GM12878 (cell line): Measurements from ENCODE around the gene DOCK9. TPM values are rescaled to one million over a fixed set of nuclear protein-coding genes. Genes with fewer than 3 reads are reported as not detected.

Experiments
- EED ChIP-seq: sonication (generic); IDR thresholded peaks from 2 replicates; pipeline ENCODE4 v1.6.1; 2016; ENCODE audit warnings: antibody characterized with exemption, low read depth
- FOS ChIP-seq: IDR thresholded peaks from 3 replicates; pipeline ENCODE4 v1.6.1; 2011; ENCODE audit warnings: borderline replicate concordance; ENCODE audit not compliant: insufficient read length; ENCODE audit errors: extremely low read depth
- GATAD2B ChIP-seq: fragments of 450-650 bp; conservative IDR thresholded peaks from 2 replicates; pipeline ENCODE4 v1.6.1; 2017; ENCODE audit warnings: low read depth, mild to moderate bottlenecking, moderate library complexity
- NFIC ChIP-seq: IDR thresholded peaks from 2 replicates; pipeline ENCODE4 v1.6.1; 2012; ENCODE audit warnings: low read depth, mild to moderate bottlenecking, inconsistent platforms, low read length, moderate library complexity
- NR2C1 ChIP-seq: fragments of 450-650 bp; IDR thresholded peaks from 2 replicates; pipeline ENCODE4 v1.6.1; 2017; ENCODE audit warnings: antibody characterized with exemption, mild to moderate bottlenecking, moderate library complexity
- RCOR1 ChIP-seq: conservative IDR thresholded peaks from 2 replicates; pipeline ENCODE4 v1.6.1; 2012; ENCODE audit warnings: low read depth, low read length, improper control_type of control experiment
- ZBED1 ChIP-seq: IDR thresholded peaks from 2 replicates; pipeline ENCODE4 v1.6.1; 2016; ENCODE audit warnings: borderline replicate concordance
- polyA plus RNA-seq, 11 experiments: library from polyadenylated mRNA; depleted of rRNA in 4 of 11; unstranded in 6 of 11; stranded (reverse) in 5 of 11; fragments of >200 nt; fragmentation: Nextera tagmentation in 4 of 11; fragmentation: Illumina TruSeq in 1 of 11; extraction: Ambion mirVana in 4 of 11; extraction: Trizol in 1 of 11; gene quantifications; 1 replicate in 1 of 11; 2 replicates in 10 of 11; pipeline versions ENCODE4 v1.2.1 to v1.2.3, GENCODE V29; 2011 to 2016; ENCODE audit warnings: inconsistent platforms in 2 of 11, missing spikeins in 2 of 11, low read depth in 1 of 11
- total RNA-seq, 4 experiments: library from RNA; depleted of rRNA in 3 of 4; stranded (reverse); fragments of >200 nt in 3 of 4; fragmentation: Illumina TruSeq in 1 of 4; extraction: Trizol in 1 of 4; gene quantifications; 2 replicates each; pipeline versions ENCODE4 v1.2.1 to v1.2.3, GENCODE V29; 2013 to 2021
- TF ChIP-seq, protein P1 (sequence below): fragments of 150-350 bp; IDR thresholded peaks from 2 replicates; pipeline ENCODE4 v1.6.1; 2016; ENCODE audit warnings: low read depth, low read length
- TF ChIP-seq, protein P2 (sequence below): IDR thresholded peaks from 2 replicates; pipeline ENCODE4 v1.6.1; 2012; ENCODE audit warnings: low read depth, low read length, improper control_type of control experiment

DOCK9 gene
- total and polyA plus RNA-seq, 10 of the 15 experiments (the other 5 are each of a cell fraction or from before 2014, with no cell fraction given) = 0.09 to 2.9 (median 0.74) TPM

- TF ChIP-seq, protein P1, sequence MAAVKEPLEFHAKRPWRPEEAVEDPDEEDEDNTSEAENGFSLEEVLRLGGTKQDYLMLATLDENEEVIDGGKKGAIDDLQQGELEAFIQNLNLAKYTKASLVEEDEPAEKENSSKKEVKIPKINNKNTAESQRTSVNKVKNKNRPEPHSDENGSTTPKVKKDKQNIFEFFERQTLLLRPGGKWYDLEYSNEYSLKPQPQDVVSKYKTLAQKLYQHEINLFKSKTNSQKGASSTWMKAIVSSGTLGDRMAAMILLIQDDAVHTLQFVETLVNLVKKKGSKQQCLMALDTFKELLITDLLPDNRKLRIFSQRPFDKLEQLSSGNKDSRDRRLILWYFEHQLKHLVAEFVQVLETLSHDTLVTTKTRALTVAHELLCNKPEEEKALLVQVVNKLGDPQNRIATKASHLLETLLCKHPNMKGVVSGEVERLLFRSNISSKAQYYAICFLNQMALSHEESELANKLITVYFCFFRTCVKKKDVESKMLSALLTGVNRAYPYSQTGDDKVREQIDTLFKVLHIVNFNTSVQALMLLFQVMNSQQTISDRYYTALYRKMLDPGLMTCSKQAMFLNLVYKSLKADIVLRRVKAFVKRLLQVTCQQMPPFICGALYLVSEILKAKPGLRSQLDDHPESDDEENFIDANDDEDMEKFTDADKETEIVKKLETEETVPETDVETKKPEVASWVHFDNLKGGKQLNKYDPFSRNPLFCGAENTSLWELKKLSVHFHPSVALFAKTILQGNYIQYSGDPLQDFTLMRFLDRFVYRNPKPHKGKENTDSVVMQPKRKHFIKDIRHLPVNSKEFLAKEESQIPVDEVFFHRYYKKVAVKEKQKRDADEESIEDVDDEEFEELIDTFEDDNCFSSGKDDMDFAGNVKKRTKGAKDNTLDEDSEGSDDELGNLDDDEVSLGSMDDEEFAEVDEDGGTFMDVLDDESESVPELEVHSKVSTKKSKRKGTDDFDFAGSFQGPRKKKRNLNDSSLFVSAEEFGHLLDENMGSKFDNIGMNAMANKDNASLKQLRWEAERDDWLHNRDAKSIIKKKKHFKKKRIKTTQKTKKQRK = no peak
- TF ChIP-seq NFIC = no peak
- TF ChIP-seq ZBED1 = no peak
- TF ChIP-seq EED = no peak
- TF ChIP-seq GATAD2B = no peak
- TF ChIP-seq FOS = no peak
- TF ChIP-seq RCOR1 = no peak
- TF ChIP-seq NR2C1 = no peak
- TF ChIP-seq, protein P2, sequence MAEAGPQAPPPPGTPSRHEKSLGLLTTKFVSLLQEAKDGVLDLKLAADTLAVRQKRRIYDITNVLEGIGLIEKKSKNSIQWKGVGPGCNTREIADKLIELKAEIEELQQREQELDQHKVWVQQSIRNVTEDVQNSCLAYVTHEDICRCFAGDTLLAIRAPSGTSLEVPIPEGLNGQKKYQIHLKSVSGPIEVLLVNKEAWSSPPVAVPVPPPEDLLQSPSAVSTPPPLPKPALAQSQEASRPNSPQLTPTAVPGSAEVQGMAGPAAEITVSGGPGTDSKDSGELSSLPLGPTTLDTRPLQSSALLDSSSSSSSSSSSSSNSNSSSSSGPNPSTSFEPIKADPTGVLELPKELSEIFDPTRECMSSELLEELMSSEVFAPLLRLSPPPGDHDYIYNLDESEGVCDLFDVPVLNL = no peak
Measured at GRCh38 chr13:98761126-98761985, 216.5 kb downstream of the DOCK9 start (continued).
